Upper lobe of right lung (tissue), 1 donor: ENCODE results near the gene TSPAN14. TPM values are rescaled to one million over a fixed set of nuclear protein-coding genes. Genes with fewer than 3 reads are reported as not detected.
A peak's percentile ranks its signal among the peaks of the same experiment; 100 is the strongest.

Experiments
- ATAC-seq: fragments of 200-7000 bp; cut with Tn5 transposase; one replicate; pipeline ENCODE4 v1.9.1; 2020; ENCODE audit warnings: mild to moderate bottlenecking, moderate library complexity
- DNase-seq: peaks from one replicate; pipeline ENCODE4 v3.0.0-alpha.2; 2020
- H3K27ac ChIP-seq: fragments of 200-600 bp; one replicate; pipeline ENCODE4 v1.8.0; 2022
- H3K27me3 ChIP-seq: fragments of 200-600 bp; one replicate; pipeline ENCODE4 v1.8.0; 2022; ENCODE audit warnings: mild to moderate bottlenecking
- H3K36me3 ChIP-seq: fragments of 200-600 bp; one replicate; pipeline ENCODE4 v1.8.0; 2022
- H3K4me1 ChIP-seq: fragments of 200-600 bp; one replicate; pipeline ENCODE4 v1.8.0; 2022
- H3K4me3 ChIP-seq: fragments of 200-600 bp; one replicate; pipeline ENCODE4 v1.8.0; 2022; ENCODE audit warnings: mild to moderate bottlenecking
- H3K9me3 ChIP-seq: fragments of 200-600 bp; one replicate; pipeline ENCODE4 v1.8.0; 2022
- intact Hi-C: fragments of 100-400 bp; cut with DNase I; formaldehyde crosslinking; loops from one replicate; pipeline ENCODE4 v1.11.0; 2022
- total RNA-seq: library from RNA; stranded (reverse); fragmentation: NEBNext Ultra II Directional; extraction: Animal tissue kit (Norgen Biotek cat#: 25700); gene quantifications from one replicate; pipeline ENCODE4 v1.2.1, GENCODE V29; 2021
- TF ChIP-seq, protein P1 (sequence below): fragments of 200-600 bp; IDR thresholded peaks from one replicate; pipeline ENCODE4 v1.8.0; 2022; ENCODE audit warnings: antibody characterized with exemption
- donor health status: DM: no; HTN: yes; CAD: no; lungs with severe emphysema.

Gene TSPAN14
- total RNA-seq, 1 donor from 2014 or later, result 157 TPM

DNA sequence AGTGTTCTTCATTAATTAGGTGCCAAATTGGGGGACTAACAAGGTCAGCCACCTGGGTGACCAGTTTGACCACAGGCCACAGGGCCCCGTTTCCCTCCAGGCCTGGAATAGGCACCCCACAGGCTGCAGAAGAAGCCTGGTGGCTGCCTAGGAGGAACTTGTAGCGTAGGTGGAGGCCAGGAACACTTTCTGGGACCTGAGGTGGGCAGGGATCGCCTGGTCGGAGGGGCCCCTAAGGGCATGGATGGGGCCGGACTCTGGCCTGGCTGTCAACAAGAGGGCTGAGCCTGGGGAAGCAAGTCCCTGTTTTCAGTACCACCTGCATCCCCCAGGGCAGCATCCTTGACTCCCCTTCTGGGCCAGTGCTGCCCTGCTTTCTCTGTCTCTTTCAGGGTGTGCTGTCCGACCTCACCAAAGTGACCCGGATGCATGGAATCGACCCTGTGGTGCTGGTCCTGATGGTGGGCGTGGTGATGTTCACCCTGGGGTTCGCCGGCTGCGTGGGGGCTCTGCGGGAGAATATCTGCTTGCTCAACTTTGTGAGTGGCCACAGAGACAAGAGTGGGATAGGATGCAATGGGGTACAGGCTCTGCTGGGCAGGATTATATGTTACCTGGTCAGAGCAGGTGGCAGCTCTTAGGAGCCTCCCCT is 52.9 kb downstream of the TSPAN14 start:
- H3K27ac ChIP-seq, result peak overlapping the region; percentile 65
- DNase-seq (no peak), ATAC-seq (no peak)
- TF ChIP-seq, protein P1, sequence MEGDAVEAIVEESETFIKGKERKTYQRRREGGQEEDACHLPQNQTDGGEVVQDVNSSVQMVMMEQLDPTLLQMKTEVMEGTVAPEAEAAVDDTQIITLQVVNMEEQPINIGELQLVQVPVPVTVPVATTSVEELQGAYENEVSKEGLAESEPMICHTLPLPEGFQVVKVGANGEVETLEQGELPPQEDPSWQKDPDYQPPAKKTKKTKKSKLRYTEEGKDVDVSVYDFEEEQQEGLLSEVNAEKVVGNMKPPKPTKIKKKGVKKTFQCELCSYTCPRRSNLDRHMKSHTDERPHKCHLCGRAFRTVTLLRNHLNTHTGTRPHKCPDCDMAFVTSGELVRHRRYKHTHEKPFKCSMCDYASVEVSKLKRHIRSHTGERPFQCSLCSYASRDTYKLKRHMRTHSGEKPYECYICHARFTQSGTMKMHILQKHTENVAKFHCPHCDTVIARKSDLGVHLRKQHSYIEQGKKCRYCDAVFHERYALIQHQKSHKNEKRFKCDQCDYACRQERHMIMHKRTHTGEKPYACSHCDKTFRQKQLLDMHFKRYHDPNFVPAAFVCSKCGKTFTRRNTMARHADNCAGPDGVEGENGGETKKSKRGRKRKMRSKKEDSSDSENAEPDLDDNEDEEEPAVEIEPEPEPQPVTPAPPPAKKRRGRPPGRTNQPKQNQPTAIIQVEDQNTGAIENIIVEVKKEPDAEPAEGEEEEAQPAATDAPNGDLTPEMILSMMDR, result no peak
- H3K9me3 ChIP-seq, result no peaks in the 10 kb centered on the region
- H3K36me3 ChIP-seq, result peaks cover 65% of the 10 kb centered on the region
- intact Hi-C loops, result loop anchor here (5.0 kb wide), 1 partner anchor 45 kb away; no protein-coding TSS in a partner anchor
- H3K4me1 ChIP-seq, result peaks cover 77% of the 10 kb centered on the region
- no peaks in the 10 kb centered on the region for H3K27me3 ChIP-seq
- no peak overlapping the region for H3K4me3 ChIP-seq

- H3K9me3 ChIP-seq, result no peaks in the 10 kb centered on the region
- TF ChIP-seq, protein P1, result no peak
- intact Hi-C loops, result loop anchor here (5.0 kb wide), 1 partner anchor 47 kb away; no protein-coding TSS in a partner anchor
- no peak for DNase-seq
- peaks cover 86% of the 10 kb centered on the region for H3K36me3 ChIP-seq
- peaks cover 58% of the 10 kb centered on the region for H3K4me1 ChIP-seq
- no peak overlapping the region for H3K4me3 ChIP-seq
- H3K27me3 ChIP-seq, result no peaks in the 10 kb centered on the region
- no peak for ATAC-seq
- H3K27ac ChIP-seq, result peak overlapping the region; percentile 44
Measured at GRCh38 chr10:80509108-80509402, 54.9 kb downstream of the TSPAN14 start.

DNA sequence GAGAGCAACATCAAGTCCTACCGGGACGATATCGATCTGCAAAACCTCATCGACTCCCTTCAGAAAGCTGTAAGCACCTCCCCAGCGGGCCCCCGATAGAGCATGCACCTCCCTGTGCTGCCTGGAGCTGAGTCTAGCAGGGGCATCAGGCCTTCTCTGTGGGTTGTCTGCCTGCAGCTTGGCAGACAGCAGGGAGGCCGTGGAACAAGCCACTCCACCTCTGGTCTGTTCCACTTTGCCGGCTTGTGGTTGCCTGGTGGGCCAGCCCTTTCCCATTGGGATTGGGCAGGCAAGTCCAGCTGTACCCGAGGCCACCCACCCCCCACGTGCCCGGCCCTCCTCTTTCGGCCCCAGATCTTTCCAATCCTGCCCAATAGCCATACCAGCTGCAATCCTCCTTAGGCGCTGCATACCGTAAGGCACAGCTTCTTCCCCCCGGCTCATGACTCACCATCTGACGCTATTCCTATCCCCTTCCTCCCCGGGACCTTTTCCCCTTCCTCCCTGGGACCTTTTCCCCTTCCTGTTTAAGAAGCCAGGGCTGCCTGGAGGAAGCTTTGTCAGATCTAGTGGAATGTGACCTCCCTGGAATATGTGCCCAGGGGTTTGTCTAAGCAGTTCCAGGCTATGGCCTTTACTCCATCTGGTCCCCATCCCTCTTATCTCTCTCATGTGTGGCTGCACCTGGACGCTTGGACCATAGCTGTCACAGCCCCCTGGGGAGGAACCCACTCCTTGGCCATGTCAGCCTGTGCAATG is 55.5 kb downstream of the TSPAN14 start:
- DNase-seq (no peak), ATAC-seq (peak; percentile 18)
- intact Hi-C loops, result loop anchor here (5.0 kb wide), 1 partner anchor 47 kb away; no protein-coding TSS in a partner anchor
- Histone ChIP-seq H3K27me3 (no peaks in the 10 kb centered on the region), H3K9me3 (no peaks in the 10 kb centered on the region), H3K4me3 (no peak overlapping the region), H3K27ac (peak overlapping the region; percentile 44), H3K36me3 (peaks cover 88% of the 10 kb centered on the region), H3K4me1 (peaks cover 52% of the 10 kb centered on the region)
- TF ChIP-seq, protein P1, result no peak

DNA sequence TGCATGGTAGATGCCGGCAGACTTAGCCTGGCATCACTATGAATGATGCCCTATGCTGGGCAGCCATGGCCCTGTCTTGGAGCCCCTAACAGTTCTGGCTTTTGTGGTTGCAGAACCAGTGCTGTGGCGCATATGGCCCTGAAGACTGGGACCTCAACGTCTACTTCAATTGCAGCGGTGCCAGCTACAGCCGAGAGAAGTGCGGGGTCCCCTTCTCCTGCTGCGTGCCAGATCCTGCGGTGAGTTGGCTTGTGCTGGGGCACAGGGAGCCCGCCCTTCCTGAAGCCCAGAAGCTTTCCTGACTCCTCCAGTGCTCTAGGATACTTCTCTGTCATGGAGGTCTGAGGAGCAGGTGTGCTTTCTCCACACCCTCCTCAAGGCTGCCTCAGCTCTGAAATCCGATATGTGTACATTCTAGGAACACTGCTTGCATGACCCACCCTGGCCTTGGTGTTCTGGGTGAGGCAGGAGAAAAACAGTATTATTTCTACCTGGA is 58.0 kb downstream of the TSPAN14 start:
- peaks cover 97% of the 10 kb centered on the region for H3K36me3 ChIP-seq
- no peak for ATAC-seq
- TF ChIP-seq, protein P1, result no peak
- intact Hi-C loops, result no loop called here
- no peaks in the 10 kb centered on the region for H3K9me3 ChIP-seq
- H3K4me3 ChIP-seq, result no peak overlapping the region
- DNase-seq, result no peak
- H3K27ac ChIP-seq, result no peak overlapping the region
- peaks cover 34% of the 10 kb centered on the region for H3K4me1 ChIP-seq
- H3K27me3 ChIP-seq, result no peaks in the 10 kb centered on the region

- peaks cover 32% of the 10 kb centered on the region for H3K4me1 ChIP-seq
- ATAC-seq, result no peak
- no peaks in the 10 kb centered on the region for H3K9me3 ChIP-seq
- intact Hi-C loops, result no loop called here
- no peak overlapping the region for H3K27ac ChIP-seq
- H3K36me3 ChIP-seq, result peaks cover 98% of the 10 kb centered on the region
- DNase-seq, result no peak
- no peak overlapping the region for H3K4me3 ChIP-seq
- no peaks in the 10 kb centered on the region for H3K27me3 ChIP-seq
- TF ChIP-seq, protein P1, result no peak
Measured at GRCh38 chr10:80513106-80513505, 59.0 kb downstream of the TSPAN14 start.
